Measurements from ENCODE around the gene MCTP2.

MCTP2 gene

GRCh38 chr15:94352636-94353487, 121.5 kb downstream of the MCTP2 start:
- DNase-seq (ENCODE audit: low spot score) = no peak

GRCh38 chr15:94353488-94353820, 122.1 kb downstream of the MCTP2 start:
- DNase-seq (ENCODE audit: low spot score) = no peak

GRCh38 chr15:94354655-94355054, 123.3 kb downstream of the MCTP2 start:
- DNase-seq (ENCODE audit: low spot score) = no peak

- no peak for DNase-seq (ENCODE audit: low spot score)
These were observed 128.4 kb downstream of the MCTP2 start for GRCh38 chr15:94359716-94360115.

DNA sequence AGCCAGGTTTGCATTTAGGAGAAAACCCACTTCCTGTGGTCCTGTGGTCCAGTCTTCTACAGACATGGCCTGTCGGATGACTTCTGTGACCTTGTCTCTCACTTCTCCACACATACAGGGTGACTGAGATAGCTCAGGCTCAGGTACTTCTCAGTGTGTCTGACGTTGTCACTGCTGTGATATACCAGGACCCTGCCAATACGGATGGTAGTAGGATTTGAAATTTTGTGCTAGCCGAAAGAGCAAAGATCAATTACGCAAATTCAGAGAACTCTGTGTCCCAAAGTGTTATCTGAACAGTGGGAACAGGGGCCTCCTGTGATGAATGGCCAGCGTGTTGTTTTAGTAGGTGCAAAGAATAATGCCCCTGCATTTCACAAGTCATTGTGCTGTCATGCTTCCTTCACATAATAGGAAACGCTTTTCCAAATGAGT, 128.9 kb downstream of the MCTP2 start:
- DNase-seq (ENCODE audit: low spot score) = no peak

GRCh38 chr15:94362385-94363092, 131.2 kb downstream of the MCTP2 start:
- no peak for DNase-seq (ENCODE audit: low spot score)

- DNase-seq (ENCODE audit: low spot score) = no peak
These were observed 132.0 kb downstream of the MCTP2 start for GRCh38 chr15:94363382-94363781.

DNA sequence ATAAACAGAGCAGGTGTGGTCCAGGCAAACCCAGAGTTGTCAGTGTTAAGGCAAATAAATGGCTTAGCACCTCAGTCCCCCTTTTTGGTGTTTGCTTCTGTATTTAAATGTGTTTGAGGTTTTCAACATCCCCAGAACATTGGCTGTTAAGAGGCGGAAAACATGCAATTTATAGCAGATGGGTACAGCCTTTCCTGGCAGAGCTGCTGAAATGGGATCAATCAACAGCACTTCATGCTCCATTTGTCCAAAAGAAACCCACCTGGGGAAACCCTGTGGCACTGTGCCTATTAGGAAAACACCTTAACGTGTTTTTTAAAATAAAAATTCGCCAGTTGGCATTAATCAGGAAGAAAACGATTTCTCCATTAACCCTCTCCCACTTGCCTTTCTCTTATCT, 135.4 kb downstream of the MCTP2 start:
- no peak for DNase-seq (ENCODE audit: low spot score)

DNA sequence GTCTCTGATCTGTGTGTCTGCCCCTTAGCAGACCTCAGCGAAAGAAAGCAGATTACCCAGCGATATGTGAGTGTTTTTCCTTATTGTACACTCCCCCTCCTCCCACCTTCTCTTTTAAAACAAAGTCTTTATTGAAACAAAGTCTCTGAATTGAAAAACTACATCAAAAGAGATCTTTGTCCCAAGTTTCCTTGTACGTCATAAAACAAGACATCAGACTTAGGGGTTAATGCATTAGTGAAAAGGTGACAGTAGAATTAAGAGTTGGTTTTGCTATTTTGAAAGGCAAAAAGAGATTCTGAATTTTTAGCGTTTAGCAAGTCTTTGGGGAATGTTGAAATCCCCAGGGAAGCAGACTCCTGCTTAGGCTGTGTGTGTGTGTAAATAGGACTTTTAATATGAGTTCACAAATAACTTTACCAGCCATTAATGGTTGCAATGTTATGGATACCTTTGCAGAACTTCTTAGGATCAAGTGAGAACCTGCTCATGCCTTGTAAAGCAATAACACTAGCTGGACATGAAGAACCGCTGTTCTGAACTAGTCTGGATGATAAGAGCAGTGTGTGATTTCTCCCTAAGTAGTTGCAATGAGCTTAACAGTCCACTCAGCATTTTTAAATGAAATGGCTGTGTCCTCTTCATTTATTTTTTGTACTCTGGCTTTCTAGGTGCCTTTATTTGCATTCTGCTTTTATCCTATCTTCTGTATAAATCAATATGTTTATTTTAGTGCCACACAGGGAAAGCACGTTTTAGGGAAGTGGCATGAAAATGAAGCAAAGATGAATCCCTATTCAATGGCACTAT, 136.6 kb downstream of the MCTP2 start:
- no peak for DNase-seq (ENCODE audit: low spot score)

GRCh38 chr15:94370206-94370935, 139.0 kb downstream of the MCTP2 start:
- no peak for DNase-seq (ENCODE audit: low spot score)

- DNase-seq (ENCODE audit: low spot score) = no peak
These were observed 139.6 kb downstream of the MCTP2 start for GRCh38 chr15:94370936-94371285.

GRCh38 chr15:94372821-94373220, 141.5 kb downstream of the MCTP2 start:
- no peak for DNase-seq (ENCODE audit: low spot score)

GRCh38 chr15:94375997-94376396, 144.6 kb downstream of the MCTP2 start:
- DNase-seq (ENCODE audit: low spot score) = no peak

- DNase-seq (ENCODE audit: low spot score) = no peak
These were observed 148.6 kb downstream of the MCTP2 start for GRCh38 chr15:94379986-94380385.

DNA sequence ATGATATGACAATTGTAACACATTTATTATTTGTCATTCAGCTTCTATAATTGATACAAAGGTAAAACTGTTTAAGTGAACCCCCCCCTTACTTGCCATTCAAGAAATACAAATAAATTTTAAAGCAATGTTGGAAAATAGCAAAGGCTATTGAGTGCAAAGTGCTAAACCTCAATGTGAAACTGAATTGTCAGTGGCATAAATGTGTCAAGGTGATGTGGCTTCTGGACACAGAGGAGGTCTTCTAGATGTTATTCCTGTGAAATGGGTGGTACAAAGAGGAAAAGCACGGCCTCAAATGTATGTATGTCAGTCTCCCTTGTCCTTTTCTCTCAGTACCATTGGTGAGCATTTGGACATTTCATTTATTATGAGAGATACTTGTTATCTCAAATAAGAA, 149.4 kb downstream of the MCTP2 start:
- no peak for DNase-seq (ENCODE audit: low spot score)

- no peak for DNase-seq (ENCODE audit: low spot score)
These were observed 150.0 kb downstream of the MCTP2 start for GRCh38 chr15:94381384-94381783.

- no peak for DNase-seq (ENCODE audit: low spot score)
These were observed 151.7 kb downstream of the MCTP2 start for GRCh38 chr15:94383041-94383440.

- DNase-seq (ENCODE audit: low spot score) = no peak
These were observed 152.3 kb downstream of the MCTP2 start for GRCh38 chr15:94383706-94384105.

- no peak for DNase-seq (ENCODE audit: low spot score)
These were observed 154.1 kb downstream of the MCTP2 start for GRCh38 chr15:94385441-94385840.

GRCh38 chr15:94386351-94386750, 155.0 kb downstream of the MCTP2 start:
- DNase-seq (ENCODE audit: low spot score) = no peak

- DNase-seq (ENCODE audit: low spot score) = no peak
These were observed 156.1 kb downstream of the MCTP2 start for GRCh38 chr15:94387442-94387841.

GRCh38 chr15:94387849-94388441, 156.6 kb downstream of the MCTP2 start:
- DNase-seq (ENCODE audit: low spot score) = no peak

Data from CD4-positive, alpha-beta T cell treated with Interleukin-15 for 4 hours (primary cell).